ENCODE measurements around the gene LAMA3.

GRCh38 chr18:23784832-23785245 is 95.6 kb downstream of the LAMA3 start:
- TF ChIP-seq GABPA (IDR thresholded peaks at IDR 0.05 in 1 of 2, conservative IDR thresholded peaks at IDR 0.05 in 1 of 2) (no peak), CTCF (IDR thresholded peaks at IDR 0.05; ENCODE audit: low read depth, low read length, missing input control) (no peak), RAD21 (IDR thresholded peaks at IDR 0.05) (no peak), SP1 (IDR thresholded peaks at IDR 0.05) (no peak), TAF1 (conservative IDR thresholded peaks at IDR 0.05) (no peak), REST (IDR thresholded peaks at IDR 0.05) (no peak), ATF3 (IDR thresholded peaks at IDR 0.05) (no peak), MAX (IDR thresholded peaks at IDR 0.05) (no peak)
